Body of pancreas (tissue), 4 donors: ENCODE results near the gene PGC. TPM values are rescaled to one million over a fixed set of nuclear protein-coding genes. Genes with fewer than 3 reads are reported as not detected.
A peak's percentile ranks its signal among the peaks of the same experiment; 100 is the strongest.

Experiments
- ATAC-seq: fragments of 150-250 bp; one replicate; pipeline ENCODE4 v1.9.1; 2016
- DNase-seq, 4 donors: peaks; one replicate each; pipeline ENCODE4 v3.0.0-alpha.2; 2019
- H3K27ac ChIP-seq, 4 donors: fragments of 200-600 bp; sonication (generic); 1 replicate in 3 of 4; 2 replicates in 1 of 4; pipeline versions ENCODE4 v1.5.1 to v1.6.1; 2016 to 2019; ENCODE audit warnings: mild to moderate bottlenecking in 1 of 4, mixed read lengths in 1 of 4, moderate library complexity in 1 of 4
- H3K27me3 ChIP-seq, 2 donors: fragments of 200-600 bp; sonication (generic); one replicate each; pipeline ENCODE4 v1.6.0; 2016; ENCODE audit warnings: mild to moderate bottlenecking in 1 of 2
- H3K36me3 ChIP-seq, 2 donors: fragments of 200-600 bp; sonication (generic); replicated peaks in 1 of 2; 2 replicates each; pipeline ENCODE4 v1.5.1; 2016; ENCODE audit warnings: low read depth in 2 of 2; ENCODE audit not compliant: insufficient read depth in 1 of 2
- H3K4me1 ChIP-seq: fragments of 200-600 bp; sonication (generic); one replicate; pipeline ENCODE4 v1.6.0; 2016
- H3K4me3 ChIP-seq, 2 donors: fragments of 200-600 bp; sonication (generic); 1 replicate in 1 of 2; 2 replicates in 1 of 2; pipeline ENCODE4 v1.5.1; 2016 to 2019
- H3K9me3 ChIP-seq, 3 donors: fragments of 200-600 bp; sonication (generic); 1 replicate in 2 of 3; 2 replicates in 1 of 3; pipeline ENCODE4 v1.5.1; 2016
- POLR2A ChIP-seq, 3 donors: fragments of 450-650 bp; IDR thresholded peaks; one replicate each; pipeline ENCODE4 v1.6.1; 2016; ENCODE audit warnings: antibody characterized with exemption in 3 of 3, mild to moderate bottlenecking in 2 of 3
- WGBS, 2 donors: methylation state at CpG; one replicate each; pipeline ENCODE4 v1.1.5; 2017; 5-methylcytosine and 5-hydroxymethylcytosine counted together
- intact Hi-C: fragments of 100-400 bp; cut with DNase I; formaldehyde crosslinking; loops from one replicate; pipeline ENCODE4 v1.15.1; 2023
- total RNA-seq, 2 donors: library from RNA; depleted of rRNA; stranded (reverse); fragments of >200 nt; gene quantifications; one replicate each; pipeline ENCODE4 v1.1.0, GENCODE V29; 2016
- TF ChIP-seq, protein P1 (sequence below), 7 experiments: fragments of 450-650 bp in 4 of 7; fragments of 200-600 bp in 3 of 7; sonication (generic) in 3 of 7; IDR thresholded peaks; one replicate each; pipeline ENCODE4 v1.5.1; 2016 to 2019; ENCODE audit warnings: antibody characterized with exemption in 7 of 7

The PGC gene
- total RNA-seq, 2 donors from 2014 or later, result 48.8 to 91.1 TPM

GRCh38 chr6:41734666-41735426 is 12.4 kb downstream of the PGC start:
- intact Hi-C loops, result no loop called here
- peak overlapping the region; percentile 79 to 93 (median 86) for H3K27ac ChIP-seq
- peak overlapping the region; percentile 86 to 91 for H3K4me3 ChIP-seq
- DNase-seq (peak; percentile 64 to 77 (median 72)), ATAC-seq (peak; percentile 57)
- no peaks in the 10 kb centered on the region for H3K9me3 ChIP-seq
- WGBS, 2 donors, result 1 to 4% methylated on average over 6 to 53 of the region's 76 CpGs
- TF ChIP-seq POLR2A (IDR thresholded peaks at IDR 0.05), result peak in 2 of 3 donors; percentile 25 to 33
- TF ChIP-seq, protein P1, sequence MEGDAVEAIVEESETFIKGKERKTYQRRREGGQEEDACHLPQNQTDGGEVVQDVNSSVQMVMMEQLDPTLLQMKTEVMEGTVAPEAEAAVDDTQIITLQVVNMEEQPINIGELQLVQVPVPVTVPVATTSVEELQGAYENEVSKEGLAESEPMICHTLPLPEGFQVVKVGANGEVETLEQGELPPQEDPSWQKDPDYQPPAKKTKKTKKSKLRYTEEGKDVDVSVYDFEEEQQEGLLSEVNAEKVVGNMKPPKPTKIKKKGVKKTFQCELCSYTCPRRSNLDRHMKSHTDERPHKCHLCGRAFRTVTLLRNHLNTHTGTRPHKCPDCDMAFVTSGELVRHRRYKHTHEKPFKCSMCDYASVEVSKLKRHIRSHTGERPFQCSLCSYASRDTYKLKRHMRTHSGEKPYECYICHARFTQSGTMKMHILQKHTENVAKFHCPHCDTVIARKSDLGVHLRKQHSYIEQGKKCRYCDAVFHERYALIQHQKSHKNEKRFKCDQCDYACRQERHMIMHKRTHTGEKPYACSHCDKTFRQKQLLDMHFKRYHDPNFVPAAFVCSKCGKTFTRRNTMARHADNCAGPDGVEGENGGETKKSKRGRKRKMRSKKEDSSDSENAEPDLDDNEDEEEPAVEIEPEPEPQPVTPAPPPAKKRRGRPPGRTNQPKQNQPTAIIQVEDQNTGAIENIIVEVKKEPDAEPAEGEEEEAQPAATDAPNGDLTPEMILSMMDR (IDR thresholded peaks at IDR 0.05), result no peak
- peaks cover 19% of the 10 kb centered on the region for H3K4me1 ChIP-seq
- H3K27me3 ChIP-seq, result no peaks in the 10 kb centered on the region
- H3K36me3 ChIP-seq, result no peaks in the 10 kb centered on the region

- peak; percentile 11 to 52 (median 34) for TF ChIP-seq POLR2A (IDR thresholded peaks at IDR 0.05)
- TF ChIP-seq, protein P1 (IDR thresholded peaks at IDR 0.05), result no peak
- peaks cover 19% of the 10 kb centered on the region for H3K4me1 ChIP-seq
- H3K36me3 ChIP-seq, result no peaks in the 10 kb centered on the region
- DNase-seq (peak; percentile 54 to 72 (median 68)), ATAC-seq (peak; percentile 54)
- intact Hi-C loops, result no loop called here
- no peaks in the 10 kb centered on the region for H3K9me3 ChIP-seq
- H3K27ac ChIP-seq, result peak overlapping the region; percentile 79 to 93 (median 86)
- 2% methylated on average over 26 to 69 of the region's 73 CpGs for WGBS, 2 donors
- H3K27me3 ChIP-seq, result no peaks in the 10 kb centered on the region
- H3K4me3 ChIP-seq, result peak overlapping the region; percentile 86 to 91
Measured at GRCh38 chr6:41733707-41734665, 13.2 kb downstream of the PGC start.

- peaks cover 19% of the 10 kb centered on the region for H3K4me1 ChIP-seq
- no peak overlapping the region for H3K4me3 ChIP-seq
- H3K36me3 ChIP-seq, result no peaks in the 10 kb centered on the region
- no peaks in the 10 kb centered on the region for H3K27me3 ChIP-seq
- TF ChIP-seq POLR2A (IDR thresholded peaks at IDR 0.05), result no peak
- TF ChIP-seq, protein P1 (IDR thresholded peaks at IDR 0.05), result no peak
- ATAC-seq, result no peak
- H3K27ac ChIP-seq, result peak overlapping the region; percentile 79 to 93 (median 86)
- no peak for DNase-seq
- no peaks in the 10 kb centered on the region for H3K9me3 ChIP-seq
- WGBS, 2 donors, result 42 to 71% methylated on average over 3 to 11 of the region's 11 CpGs
- intact Hi-C loops, result no loop called here
Measured at GRCh38 chr6:41733360-41733706, 13.9 kb downstream of the PGC start.

DNA sequence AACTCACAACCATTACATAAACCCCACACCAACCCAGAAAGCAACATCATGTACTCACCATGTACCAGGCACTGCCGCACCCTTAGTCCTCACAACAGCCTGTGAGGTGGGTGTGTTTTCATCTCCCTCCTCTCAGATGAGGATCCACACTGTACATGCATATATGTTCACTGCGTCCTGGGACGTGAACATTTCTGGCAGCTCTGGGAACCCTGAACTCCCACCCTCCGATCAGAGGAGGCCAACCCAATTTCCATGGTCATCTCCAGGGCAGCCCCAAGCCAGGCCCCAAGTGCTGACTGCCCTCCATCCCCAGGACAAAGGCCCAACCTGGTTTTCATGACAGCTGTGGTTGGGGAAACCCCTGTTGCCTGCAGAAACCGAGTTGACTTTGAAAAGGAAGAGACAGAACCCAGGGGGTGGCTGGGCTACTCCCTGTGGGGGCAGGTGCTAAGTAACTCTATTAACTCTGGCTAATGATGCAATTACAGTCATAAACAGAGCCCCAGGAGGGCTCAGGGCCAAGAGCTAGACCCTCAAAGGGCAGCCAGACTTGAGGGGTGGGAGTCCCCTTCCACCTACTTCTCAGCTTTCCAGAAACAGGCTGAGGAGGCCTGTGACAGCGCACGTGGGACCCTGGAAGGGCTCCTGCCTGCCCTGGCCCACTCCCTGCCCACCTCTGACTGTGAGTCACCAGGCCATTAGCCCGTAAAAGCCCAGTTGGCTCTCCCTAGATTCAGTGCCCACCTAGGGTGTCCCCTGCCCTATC is 14.4 kb downstream of the PGC start:
- H3K27me3 ChIP-seq, result no peaks in the 10 kb centered on the region
- H3K9me3 ChIP-seq, result no peaks in the 10 kb centered on the region
- no peaks in the 10 kb centered on the region for H3K36me3 ChIP-seq
- TF ChIP-seq, protein P1 (IDR thresholded peaks at IDR 0.05), result no peak
- no peak for TF ChIP-seq POLR2A (IDR thresholded peaks at IDR 0.05)
- H3K4me3 ChIP-seq, result no peak overlapping the region
- DNase-seq, result peak in 2 of 4 donors; percentile 32 to 36
- intact Hi-C loops, result no loop called here
- H3K4me1 ChIP-seq, result peaks cover 25% of the 10 kb centered on the region
- no peak for ATAC-seq
- 68 to 69% methylated on average over 4 to 8 of the region's 8 CpGs for WGBS, 2 donors
- H3K27ac ChIP-seq, result peak overlapping the region in 3 of 4 donors; percentile 85 to 93 (median 87)
